Measurements from ENCODE around the gene CLEC5A.

DNA sequence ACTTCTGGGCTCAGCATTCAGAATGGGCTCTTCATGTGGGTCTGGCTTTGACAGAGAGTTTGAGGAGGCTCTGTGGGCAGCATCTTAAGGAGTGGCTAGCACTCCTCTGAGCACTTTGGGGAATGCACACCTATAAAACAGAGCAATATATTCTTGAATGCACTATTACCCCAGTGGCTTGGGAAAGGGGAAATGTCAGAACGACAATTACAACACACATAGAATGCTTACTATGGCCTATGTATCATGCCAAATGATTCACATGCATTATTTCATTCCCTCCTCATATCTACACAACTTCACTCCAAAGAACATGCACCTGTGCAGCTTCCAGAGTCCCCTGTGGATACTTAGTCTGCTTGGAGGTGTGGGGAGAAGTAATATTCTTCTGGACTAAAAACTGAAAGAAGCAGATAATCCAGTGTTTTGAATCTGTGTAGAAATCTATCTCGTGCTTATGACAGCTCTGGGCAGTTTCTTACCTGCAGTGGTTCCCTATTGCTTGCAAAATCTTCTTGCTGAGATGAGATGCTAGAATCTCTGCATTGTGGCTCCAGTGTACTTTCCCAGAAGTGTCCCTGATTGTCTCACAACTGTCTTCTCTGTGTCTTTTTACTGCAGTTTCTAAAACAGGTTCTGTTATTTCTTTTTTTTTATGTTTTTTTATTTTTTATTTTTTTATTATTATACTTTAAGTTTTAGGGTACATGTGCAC is 43.4 kb upstream of the CLEC5A start:
- TF ChIP-seq, protein P1, sequence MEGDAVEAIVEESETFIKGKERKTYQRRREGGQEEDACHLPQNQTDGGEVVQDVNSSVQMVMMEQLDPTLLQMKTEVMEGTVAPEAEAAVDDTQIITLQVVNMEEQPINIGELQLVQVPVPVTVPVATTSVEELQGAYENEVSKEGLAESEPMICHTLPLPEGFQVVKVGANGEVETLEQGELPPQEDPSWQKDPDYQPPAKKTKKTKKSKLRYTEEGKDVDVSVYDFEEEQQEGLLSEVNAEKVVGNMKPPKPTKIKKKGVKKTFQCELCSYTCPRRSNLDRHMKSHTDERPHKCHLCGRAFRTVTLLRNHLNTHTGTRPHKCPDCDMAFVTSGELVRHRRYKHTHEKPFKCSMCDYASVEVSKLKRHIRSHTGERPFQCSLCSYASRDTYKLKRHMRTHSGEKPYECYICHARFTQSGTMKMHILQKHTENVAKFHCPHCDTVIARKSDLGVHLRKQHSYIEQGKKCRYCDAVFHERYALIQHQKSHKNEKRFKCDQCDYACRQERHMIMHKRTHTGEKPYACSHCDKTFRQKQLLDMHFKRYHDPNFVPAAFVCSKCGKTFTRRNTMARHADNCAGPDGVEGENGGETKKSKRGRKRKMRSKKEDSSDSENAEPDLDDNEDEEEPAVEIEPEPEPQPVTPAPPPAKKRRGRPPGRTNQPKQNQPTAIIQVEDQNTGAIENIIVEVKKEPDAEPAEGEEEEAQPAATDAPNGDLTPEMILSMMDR (IDR thresholded peaks at IDR 0.05) = no peak
- no peak for TF ChIP-seq POLR2A (IDR thresholded peaks at IDR 0.05)
